AG10803 (cell line): ENCODE measurements around the gene RNF43.

Experiments used
- DNase-seq: peaks from one replicate; pipeline ENCODE4 v3.0.0; 2010; ENCODE audit warnings: low read depth
- H3K4me3 ChIP-seq: 2 replicates; pipeline ENCODE4 v1.5.1; 2011; ENCODE audit warnings: mild to moderate bottlenecking, low read length, control low read depth
- TF ChIP-seq, protein P1 (sequence below): conservative IDR thresholded peaks from 2 replicates; pipeline ENCODE4 v1.5.1; 2011; ENCODE audit warnings: mild to moderate bottlenecking, low read length, control low read depth, inconsistent platforms

The RNF43 gene

DNA sequence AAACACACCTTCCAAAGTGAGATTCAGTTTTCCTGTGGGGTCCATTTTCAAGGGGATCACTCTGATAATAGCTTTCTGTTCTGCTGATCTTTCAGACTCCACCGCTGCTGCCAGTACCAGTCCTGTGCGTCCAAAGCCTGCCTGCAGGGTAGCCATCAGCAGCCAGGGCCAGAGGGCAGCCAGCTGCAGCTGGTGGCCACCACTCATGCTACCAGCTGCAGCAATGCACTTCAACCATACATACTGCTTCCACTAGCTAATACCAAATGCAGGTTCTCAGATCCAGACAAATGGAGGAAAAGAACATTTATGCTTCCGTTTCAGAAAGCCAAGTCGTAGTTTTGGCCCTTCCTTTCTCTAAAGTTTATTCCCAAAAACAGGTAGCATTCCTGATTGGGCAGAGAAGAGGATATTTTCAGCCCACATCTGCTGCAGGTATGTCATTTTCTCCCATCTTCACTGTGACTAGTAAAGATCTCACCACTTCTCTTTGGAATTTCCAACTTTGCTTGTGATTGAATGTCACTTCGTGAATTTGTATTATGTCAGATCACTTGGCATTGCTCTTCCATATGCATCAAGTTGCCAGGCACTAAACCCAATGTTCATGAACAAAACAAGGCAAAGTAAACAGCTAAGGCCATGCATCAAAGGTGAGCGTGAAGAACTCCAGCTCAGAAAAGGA lies 1.8 kb downstream of the RNF43 start:
- DNase-seq = no peak
- H3K4me3 ChIP-seq = no peak overlapping the region
- TF ChIP-seq, protein P1, sequence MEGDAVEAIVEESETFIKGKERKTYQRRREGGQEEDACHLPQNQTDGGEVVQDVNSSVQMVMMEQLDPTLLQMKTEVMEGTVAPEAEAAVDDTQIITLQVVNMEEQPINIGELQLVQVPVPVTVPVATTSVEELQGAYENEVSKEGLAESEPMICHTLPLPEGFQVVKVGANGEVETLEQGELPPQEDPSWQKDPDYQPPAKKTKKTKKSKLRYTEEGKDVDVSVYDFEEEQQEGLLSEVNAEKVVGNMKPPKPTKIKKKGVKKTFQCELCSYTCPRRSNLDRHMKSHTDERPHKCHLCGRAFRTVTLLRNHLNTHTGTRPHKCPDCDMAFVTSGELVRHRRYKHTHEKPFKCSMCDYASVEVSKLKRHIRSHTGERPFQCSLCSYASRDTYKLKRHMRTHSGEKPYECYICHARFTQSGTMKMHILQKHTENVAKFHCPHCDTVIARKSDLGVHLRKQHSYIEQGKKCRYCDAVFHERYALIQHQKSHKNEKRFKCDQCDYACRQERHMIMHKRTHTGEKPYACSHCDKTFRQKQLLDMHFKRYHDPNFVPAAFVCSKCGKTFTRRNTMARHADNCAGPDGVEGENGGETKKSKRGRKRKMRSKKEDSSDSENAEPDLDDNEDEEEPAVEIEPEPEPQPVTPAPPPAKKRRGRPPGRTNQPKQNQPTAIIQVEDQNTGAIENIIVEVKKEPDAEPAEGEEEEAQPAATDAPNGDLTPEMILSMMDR = no peak

DNA sequence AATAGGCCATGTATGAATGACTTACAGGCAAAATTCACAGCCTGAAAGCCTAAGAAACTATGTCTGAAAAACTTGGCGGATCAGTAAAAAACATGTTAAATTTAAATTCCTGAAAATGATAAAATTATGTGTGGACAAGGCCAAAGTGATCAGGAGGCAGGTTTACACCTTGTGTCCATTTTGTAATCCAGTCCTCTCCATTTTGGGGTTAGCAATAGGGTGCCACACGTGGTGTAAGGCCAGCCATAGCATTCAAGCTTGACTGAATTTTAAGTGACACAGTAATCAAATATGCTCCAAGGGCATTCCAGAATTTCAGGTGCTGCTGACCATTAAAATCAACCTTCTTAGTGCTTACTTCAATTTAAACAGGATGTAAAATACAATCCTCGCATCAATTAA lies 2.7 kb downstream of the RNF43 start:
- DNase-seq = no peak
- TF ChIP-seq, protein P1 = no peak
- H3K4me3 ChIP-seq = no peak overlapping the region

DNA sequence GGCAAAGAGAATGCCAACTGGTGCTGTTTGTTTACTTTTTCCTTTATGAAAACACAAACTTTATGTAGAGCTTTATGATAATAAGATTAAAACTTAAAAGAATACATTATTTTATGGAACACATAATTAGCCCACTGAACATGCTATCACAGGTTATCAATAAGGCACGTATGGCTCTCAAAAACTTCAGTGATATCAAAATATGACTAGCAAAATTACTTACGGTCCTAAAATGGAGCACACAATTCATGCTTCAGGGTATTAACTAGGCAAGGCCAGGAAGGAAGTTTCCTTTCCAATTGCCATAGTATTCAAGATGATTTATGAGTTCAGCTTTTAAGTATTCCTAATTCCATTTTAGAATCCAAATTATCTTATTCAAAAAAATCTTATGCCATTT lies 3.6 kb downstream of the RNF43 start:
- DNase-seq = no peak
- TF ChIP-seq, protein P1 = no peak
- H3K4me3 ChIP-seq = no peak overlapping the region

DNA sequence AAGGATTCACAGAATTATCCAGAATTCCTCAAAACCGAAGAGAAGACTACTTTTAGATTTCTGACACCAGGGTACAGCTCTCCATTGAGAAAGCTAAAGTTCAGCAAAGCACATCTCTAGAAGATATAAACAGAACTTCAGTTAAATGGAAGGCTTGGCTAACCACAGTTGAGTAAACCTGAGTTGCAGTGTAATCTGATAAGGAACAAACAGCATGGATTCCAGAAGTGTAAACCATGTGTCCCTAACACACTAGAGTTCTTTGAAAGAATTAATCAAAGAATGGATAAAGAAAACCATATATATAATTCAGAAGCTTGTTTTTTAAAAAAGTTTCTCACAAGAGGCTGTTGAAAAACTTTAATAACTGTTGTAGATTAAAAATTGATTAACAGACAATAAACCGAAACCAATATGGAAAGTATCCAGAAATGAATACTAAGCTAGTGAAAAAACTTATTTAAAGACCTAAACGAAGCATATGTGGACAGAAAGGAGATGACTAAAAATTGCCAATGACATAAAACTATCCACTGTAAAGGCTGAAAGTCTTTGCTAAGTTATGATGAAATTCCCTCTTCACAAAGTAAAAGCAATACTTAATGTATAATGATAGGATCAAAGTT lies 4.3 kb downstream of the RNF43 start:
- H3K4me3 ChIP-seq = no peak overlapping the region
- DNase-seq = no peak
- TF ChIP-seq, protein P1 = no peak

DNA sequence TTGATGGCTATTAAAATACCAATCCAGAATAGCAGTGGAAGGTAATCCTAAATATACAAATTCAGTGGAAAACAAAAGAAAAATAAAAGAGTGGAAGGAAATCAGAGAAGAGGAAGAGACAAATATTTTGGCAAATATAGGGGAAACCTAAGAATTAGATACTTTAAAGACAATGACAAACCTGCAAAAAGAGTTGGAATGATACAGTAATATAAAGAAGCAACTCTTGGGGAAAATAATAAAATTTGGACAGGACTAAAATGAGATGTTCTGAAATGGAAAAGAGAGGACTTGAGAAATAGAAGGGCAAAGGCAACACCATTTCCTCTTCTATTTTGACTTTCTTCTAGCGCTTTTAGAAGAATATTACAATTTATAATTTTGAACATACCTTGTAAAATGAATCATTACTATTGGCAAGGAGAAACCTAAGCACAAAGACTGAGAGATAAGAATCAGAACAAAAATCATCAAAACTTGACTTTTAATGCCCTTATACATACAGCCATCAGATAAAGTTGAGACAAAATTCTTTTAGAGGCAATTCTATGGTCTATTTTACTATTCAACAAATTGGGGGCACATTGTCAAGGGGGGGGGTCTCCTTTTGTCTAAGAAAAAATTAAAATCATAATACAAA lies 5.2 kb downstream of the RNF43 start:
- H3K4me3 ChIP-seq = no peak overlapping the region
- TF ChIP-seq, protein P1 = no peak
- DNase-seq = no peak

DNA sequence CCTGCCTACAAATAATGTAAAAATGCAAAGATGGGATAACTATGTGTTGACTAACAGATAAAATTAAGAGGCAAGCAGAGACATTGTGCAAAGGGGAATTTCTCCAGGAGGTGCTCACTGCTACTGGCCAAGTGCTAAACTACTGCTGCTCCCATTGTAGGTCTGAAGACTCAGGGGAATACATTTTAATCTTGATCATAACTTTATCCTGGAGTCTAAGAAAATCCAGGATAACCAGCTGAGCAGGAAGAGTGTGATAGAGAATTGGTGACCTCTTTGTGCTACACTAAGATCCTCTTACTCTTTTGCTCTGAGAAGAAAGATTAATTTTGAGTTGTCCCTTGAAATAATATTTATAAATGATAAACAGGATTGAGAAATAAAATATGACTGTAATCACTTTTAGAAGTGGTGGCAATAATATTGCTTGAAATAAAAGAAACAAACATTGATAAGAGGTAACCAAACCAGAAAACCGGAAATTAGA lies 5.9 kb downstream of the RNF43 start:
- no peak overlapping the region for H3K4me3 ChIP-seq
- TF ChIP-seq, protein P1 = no peak
- no peak for DNase-seq
